ENCODE results near the gene GRIK3. TPM values are rescaled to one million over a fixed set of nuclear protein-coding genes. Genes with fewer than 3 reads are reported as not detected.
A peak's percentile ranks its signal among the peaks of the same experiment; 100 is the strongest.

GRIK3 gene
- total RNA-seq, 1 experiment from 2014 or later: 5.5 TPM

GRCh38 chr1:37035796-37036666 lies 1.7 kb upstream of the GRIK3 start (continued):
- TF ChIP-seq PRDM15 (CRISPR knock-in tag; IDR thresholded peaks at IDR 0.05) (no peak), TCF7 (CRISPR knock-in tag; IDR thresholded peaks at IDR 0.05; ENCODE audit: low read depth) (no peak), ATF2 (CRISPR knock-in tag; IDR thresholded peaks at IDR 0.05; ENCODE audit: borderline replicate concordance, low read depth) (no peak), SP1 (CRISPR knock-in tag; conservative IDR thresholded peaks at IDR 0.05) (no peak), HMGA2 (CRISPR knock-in tag; IDR thresholded peaks at IDR 0.05) (no peak), NFE2L1 (CRISPR knock-in tag; IDR thresholded peaks at IDR 0.05) (no peak), CBFB (CRISPR knock-in tag; IDR thresholded peaks at IDR 0.05; ENCODE audit: low read depth) (no peak), TP53 (CRISPR knock-in tag; IDR thresholded peaks at IDR 0.05) (0 out of 2 replicates have a peak, but pooled peaks have one; percentile 35), ZBTB21 (CRISPR knock-in tag; IDR thresholded peaks at IDR 0.05; ENCODE audit: borderline replicate concordance) (peak; percentile 45; the same call in 1 of the 2 replicates), EMX1 (CRISPR knock-in tag; IDR thresholded peaks at IDR 0.05) (no peak), GTF2I (CRISPR knock-in tag; conservative IDR thresholded peaks at IDR 0.05) (no peak), ZNF671 (CRISPR knock-in tag; IDR thresholded peaks at IDR 0.05) (no peak), MYBL2 (CRISPR knock-in tag; IDR thresholded peaks at IDR 0.05) (no peak), CTCF (IDR thresholded peaks at IDR 0.05) (no peak), ZNF281 (CRISPR knock-in tag; IDR thresholded peaks at IDR 0.05) (no peak), ZNF317 (CRISPR knock-in tag; IDR thresholded peaks at IDR 0.05; ENCODE audit: borderline replicate concordance, low read depth) (no peak)
- TF ChIP-seq, protein P1, sequence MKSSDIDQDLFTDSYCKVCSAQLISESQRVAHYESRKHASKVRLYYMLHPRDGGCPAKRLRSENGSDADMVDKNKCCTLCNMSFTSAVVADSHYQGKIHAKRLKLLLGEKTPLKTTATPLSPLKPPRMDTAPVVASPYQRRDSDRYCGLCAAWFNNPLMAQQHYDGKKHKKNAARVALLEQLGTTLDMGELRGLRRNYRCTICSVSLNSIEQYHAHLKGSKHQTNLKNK (CRISPR knock-in tag; IDR thresholded peaks at IDR 0.05): no peak
- TF ChIP-seq, protein P2, sequence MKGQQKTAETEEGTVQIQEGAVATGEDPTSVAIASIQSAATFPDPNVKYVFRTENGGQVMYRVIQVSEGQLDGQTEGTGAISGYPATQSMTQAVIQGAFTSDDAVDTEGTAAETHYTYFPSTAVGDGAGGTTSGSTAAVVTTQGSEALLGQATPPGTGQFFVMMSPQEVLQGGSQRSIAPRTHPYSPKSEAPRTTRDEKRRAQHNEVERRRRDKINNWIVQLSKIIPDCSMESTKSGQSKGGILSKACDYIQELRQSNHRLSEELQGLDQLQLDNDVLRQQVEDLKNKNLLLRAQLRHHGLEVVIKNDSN (CRISPR knock-in tag; IDR thresholded peaks at IDR 0.05): no peak

Data from WTC11 (cell line).